ENCODE results near the gene ACTL7A. TPM values are rescaled to one million over a fixed set of nuclear protein-coding genes. Genes with fewer than 3 reads are reported as not detected.

ACTL7A gene
- total and polyA plus RNA-seq, 2 of the 13 experiments (the other 11 are each of a cell fraction or from before 2014, with no cell fraction given) = not detected

DNA sequence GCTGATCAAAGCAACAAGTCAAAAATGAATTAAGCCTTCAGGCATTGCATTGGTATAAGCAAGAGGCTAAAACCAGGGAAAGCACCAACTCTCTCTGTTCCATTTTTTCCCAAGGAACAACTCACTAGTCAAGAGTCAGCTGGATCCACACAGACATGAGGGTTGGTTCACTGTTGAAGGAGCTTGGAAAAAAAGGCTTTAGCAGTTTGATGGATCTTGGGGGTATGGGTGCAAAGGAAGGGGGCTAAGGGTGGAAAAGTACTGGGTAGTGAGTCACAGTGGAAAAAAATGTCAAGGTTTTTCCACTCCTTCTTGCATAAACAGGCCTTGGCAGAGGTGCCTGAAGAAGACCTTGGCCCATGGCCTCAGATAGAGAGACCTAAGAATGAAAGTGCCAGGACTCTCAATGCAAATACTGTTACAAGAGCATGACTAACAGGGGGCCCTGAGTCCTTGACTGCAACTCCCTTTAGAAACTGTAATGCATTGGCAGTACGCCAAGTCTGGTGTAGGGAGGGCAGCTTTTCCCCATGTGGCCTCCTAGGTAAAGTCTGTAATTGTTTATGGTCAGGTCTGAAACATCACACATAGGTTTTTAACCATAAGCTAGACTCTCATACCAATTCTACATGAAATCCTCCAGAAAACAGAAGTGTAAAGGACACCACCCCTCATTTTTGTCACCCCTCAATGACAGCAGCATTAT is 23.7 kb downstream of the ACTL7A start (continued):
- TF ChIP-seq, protein P1, sequence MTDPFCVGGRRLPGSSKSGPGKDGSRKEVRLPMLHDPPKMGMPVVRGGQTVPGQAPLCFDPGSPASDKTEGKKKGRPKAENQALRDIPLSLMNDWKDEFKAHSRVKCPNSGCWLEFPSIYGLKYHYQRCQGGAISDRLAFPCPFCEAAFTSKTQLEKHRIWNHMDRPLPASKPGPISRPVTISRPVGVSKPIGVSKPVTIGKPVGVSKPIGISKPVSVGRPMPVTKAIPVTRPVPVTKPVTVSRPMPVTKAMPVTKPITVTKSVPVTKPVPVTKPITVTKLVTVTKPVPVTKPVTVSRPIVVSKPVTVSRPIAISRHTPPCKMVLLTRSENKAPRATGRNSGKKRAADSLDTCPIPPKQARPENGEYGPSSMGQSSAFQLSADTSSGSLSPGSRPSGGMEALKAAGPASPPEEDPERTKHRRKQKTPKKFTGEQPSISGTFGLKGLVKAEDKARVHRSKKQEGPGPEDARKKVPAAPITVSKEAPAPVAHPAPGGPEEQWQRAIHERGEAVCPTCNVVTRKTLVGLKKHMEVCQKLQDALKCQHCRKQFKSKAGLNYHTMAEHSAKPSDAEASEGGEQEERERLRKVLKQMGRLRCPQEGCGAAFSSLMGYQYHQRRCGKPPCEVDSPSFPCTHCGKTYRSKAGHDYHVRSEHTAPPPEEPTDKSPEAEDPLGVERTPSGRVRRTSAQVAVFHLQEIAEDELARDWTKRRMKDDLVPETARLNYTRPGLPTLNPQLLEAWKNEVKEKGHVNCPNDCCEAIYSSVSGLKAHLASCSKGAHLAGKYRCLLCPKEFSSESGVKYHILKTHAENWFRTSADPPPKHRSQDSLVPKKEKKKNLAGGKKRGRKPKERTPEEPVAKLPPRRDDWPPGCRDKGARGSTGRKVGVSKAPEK (CRISPR knock-in tag; IDR thresholded peaks at IDR 0.05; ENCODE audit: borderline replicate concordance) = peak; percentile 92; the same call in 1 of the 2 replicates
- TF ChIP-seq, protein P2, sequence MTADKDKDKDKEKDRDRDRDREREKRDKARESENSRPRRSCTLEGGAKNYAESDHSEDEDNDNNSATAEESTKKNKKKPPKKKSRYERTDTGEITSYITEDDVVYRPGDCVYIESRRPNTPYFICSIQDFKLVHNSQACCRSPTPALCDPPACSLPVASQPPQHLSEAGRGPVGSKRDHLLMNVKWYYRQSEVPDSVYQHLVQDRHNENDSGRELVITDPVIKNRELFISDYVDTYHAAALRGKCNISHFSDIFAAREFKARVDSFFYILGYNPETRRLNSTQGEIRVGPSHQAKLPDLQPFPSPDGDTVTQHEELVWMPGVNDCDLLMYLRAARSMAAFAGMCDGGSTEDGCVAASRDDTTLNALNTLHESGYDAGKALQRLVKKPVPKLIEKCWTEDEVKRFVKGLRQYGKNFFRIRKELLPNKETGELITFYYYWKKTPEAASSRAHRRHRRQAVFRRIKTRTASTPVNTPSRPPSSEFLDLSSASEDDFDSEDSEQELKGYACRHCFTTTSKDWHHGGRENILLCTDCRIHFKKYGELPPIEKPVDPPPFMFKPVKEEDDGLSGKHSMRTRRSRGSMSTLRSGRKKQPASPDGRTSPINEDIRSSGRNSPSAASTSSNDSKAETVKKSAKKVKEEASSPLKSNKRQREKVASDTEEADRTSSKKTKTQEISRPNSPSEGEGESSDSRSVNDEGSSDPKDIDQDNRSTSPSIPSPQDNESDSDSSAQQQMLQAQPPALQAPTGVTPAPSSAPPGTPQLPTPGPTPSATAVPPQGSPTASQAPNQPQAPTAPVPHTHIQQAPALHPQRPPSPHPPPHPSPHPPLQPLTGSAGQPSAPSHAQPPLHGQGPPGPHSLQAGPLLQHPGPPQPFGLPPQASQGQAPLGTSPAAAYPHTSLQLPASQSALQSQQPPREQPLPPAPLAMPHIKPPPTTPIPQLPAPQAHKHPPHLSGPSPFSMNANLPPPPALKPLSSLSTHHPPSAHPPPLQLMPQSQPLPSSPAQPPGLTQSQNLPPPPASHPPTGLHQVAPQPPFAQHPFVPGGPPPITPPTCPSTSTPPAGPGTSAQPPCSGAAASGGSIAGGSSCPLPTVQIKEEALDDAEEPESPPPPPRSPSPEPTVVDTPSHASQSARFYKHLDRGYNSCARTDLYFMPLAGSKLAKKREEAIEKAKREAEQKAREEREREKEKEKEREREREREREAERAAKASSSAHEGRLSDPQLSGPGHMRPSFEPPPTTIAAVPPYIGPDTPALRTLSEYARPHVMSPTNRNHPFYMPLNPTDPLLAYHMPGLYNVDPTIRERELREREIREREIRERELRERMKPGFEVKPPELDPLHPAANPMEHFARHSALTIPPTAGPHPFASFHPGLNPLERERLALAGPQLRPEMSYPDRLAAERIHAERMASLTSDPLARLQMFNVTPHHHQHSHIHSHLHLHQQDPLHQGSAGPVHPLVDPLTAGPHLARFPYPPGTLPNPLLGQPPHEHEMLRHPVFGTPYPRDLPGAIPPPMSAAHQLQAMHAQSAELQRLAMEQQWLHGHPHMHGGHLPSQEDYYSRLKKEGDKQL (CRISPR knock-in tag; IDR thresholded peaks at IDR 0.05; ENCODE audit: low read depth) = peak; percentile 90
- peak; percentile 94 for TF ChIP-seq TCF7 (IDR thresholded peaks at IDR 0.05; ENCODE audit: low read depth)
- peak; percentile 84 for TF ChIP-seq BRD4 (CRISPR knock-in tag; IDR thresholded peaks at IDR 0.05)
- peak; percentile 83; the same call in 1 of the 2 replicates for TF ChIP-seq CCDC6 (CRISPR knock-in tag; IDR thresholded peaks at IDR 0.05)
- TF ChIP-seq TCF12 (IDR thresholded peaks at IDR 0.05) = no peak
- peak; percentile 94 for TF ChIP-seq TCF12 (CRISPR knock-in tag; IDR thresholded peaks at IDR 0.05)
- TF ChIP-seq CEBPG (CRISPR knock-in tag; IDR thresholded peaks at IDR 0.05) = peak; percentile 89
- TF ChIP-seq, protein P3, sequence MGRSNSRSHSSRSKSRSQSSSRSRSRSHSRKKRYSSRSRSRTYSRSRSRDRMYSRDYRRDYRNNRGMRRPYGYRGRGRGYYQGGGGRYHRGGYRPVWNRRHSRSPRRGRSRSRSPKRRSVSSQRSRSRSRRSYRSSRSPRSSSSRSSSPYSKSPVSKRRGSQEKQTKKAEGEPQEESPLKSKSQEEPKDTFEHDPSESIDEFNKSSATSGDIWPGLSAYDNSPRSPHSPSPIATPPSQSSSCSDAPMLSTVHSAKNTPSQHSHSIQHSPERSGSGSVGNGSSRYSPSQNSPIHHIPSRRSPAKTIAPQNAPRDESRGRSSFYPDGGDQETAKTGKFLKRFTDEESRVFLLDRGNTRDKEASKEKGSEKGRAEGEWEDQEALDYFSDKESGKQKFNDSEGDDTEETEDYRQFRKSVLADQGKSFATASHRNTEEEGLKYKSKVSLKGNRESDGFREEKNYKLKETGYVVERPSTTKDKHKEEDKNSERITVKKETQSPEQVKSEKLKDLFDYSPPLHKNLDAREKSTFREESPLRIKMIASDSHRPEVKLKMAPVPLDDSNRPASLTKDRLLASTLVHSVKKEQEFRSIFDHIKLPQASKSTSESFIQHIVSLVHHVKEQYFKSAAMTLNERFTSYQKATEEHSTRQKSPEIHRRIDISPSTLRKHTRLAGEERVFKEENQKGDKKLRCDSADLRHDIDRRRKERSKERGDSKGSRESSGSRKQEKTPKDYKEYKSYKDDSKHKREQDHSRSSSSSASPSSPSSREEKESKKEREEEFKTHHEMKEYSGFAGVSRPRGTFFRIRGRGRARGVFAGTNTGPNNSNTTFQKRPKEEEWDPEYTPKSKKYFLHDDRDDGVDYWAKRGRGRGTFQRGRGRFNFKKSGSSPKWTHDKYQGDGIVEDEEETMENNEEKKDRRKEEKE (IDR thresholded peaks at IDR 0.05) = no peak
- TF ChIP-seq, protein P4, sequence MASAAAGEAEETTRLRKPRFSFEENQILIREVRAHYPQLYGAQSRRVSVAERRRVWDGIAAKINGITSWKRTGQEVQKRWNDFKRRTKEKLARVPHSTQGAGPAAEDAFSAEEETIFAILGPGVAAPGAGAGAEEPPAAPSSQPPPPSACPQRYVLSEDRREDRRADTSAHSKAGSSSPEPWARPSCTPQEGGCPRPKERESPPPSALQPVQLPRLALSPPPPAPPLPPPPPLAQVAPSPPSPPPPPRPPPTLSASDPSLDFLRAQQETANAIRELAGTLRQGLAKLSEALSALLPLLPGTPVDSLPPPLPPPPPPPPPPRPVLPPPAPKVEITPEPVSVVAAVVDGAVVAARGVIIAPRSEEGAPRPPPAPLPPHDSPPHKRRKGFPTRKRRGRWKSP (CRISPR knock-in tag; IDR thresholded peaks at IDR 0.05) = peak; percentile 68
- TF ChIP-seq, protein P5, sequence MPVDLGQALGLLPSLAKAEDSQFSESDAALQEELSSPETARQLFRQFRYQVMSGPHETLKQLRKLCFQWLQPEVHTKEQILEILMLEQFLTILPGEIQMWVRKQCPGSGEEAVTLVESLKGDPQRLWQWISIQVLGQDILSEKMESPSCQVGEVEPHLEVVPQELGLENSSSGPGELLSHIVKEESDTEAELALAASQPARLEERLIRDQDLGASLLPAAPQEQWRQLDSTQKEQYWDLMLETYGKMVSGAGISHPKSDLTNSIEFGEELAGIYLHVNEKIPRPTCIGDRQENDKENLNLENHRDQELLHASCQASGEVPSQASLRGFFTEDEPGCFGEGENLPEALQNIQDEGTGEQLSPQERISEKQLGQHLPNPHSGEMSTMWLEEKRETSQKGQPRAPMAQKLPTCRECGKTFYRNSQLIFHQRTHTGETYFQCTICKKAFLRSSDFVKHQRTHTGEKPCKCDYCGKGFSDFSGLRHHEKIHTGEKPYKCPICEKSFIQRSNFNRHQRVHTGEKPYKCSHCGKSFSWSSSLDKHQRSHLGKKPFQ (CRISPR knock-in tag; IDR thresholded peaks at IDR 0.05; ENCODE audit: insufficient replicate concordance) = no peak
- TF ChIP-seq, protein P6, sequence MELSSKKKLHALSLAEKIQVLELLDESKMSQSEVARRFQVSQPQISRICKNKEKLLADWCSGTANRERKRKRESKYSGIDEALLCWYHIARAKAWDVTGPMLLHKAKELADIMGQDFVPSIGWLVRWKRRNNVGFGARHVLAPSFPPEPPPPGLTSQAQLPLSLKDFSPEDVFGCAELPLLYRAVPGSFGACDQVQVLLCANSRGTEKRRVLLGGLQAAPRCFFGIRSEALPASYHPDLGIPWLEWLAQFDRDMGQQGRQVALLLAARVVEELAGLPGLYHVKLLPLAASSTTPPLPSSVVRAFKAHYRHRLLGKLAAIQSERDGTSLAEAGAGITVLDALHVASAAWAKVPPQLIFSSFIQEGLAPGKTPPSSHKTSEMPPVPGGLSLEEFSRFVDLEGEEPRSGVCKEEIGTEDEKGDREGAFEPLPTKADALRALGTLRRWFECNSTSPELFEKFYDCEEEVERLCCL (CRISPR knock-in tag; IDR thresholded peaks at IDR 0.05; ENCODE audit: borderline replicate concordance) = peak; percentile 49; the same call in 1 of the 2 replicates

All from HepG2 (cell line).